ENCODE data around the gene GIMAP8.

The GIMAP8 gene

DNA sequence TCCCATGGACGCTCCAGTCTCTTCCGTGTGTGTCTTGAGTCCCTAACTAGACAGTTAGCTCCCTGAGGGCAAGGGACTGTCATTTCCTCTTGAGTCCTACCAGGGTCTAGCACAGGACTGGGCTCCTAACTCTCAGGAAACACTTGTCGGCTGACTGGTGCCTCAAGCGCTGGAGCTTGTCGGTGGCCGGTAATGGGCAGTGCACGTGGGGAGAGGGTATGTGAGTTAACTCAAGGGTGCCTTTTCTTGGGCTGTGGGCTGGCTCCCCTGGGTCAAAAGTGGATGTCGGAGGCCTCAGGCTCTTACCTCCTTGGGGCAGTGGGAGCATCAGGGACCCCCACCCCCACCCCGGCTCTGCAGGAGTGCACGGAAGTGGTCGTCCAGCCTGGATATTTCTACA is 38.4 kb upstream of the GIMAP8 start:
- CTCF ChIA-PET = interaction anchor here (1.5 kb wide), 2 partner anchors 9 to 11 kb away, joined by 3 read pairs; no protein-coding TSS in a partner anchor
- DNase-seq = no peak
- peaks cover 3 to 38% (median 17%) of the 10 kb centered on the region in 4 experiments for H3K36me3 ChIP-seq (ENCODE audit: control insufficient read depth in 4 of 4, insufficient read depth in 4 of 4, low read length in 3 of 4)
- no peak overlapping the region for H3K27ac ChIP-seq (ENCODE audit: insufficient read depth in 1 of 2, low read depth in 1 of 2, low read length in 2 of 2, poor library complexity in 1 of 2, severe bottlenecking in 2 of 2)
- WGBS (ENCODE audit: insufficient coverage) = 100% methylated on average over 7 of the region's 11 CpGs
- peaks cover 0 to 3% (median 2%) of the 10 kb centered on the region in 4 experiments for H3K4me1 ChIP-seq (ENCODE audit: control extremely low read depth in 1 of 4, control insufficient read depth in 4 of 4, insufficient read depth in 4 of 4, low read length in 3 of 4)
- POLR2A ChIA-PET = interaction anchor here (0.6 kb wide), 1 partner anchor 342 kb away, joined by 4 read pairs; no protein-coding TSS in a partner anchor
- no peaks in the 10 kb centered on the region for H3K9me3 ChIP-seq (ENCODE audit: control extremely low read depth in 1 of 5, control insufficient read depth in 4 of 5, insufficient read depth in 2 of 5, low read depth in 1 of 5, low read length in 4 of 5)
- H3K4me3 ChIP-seq (ENCODE audit: control insufficient read depth in 1 of 7, extremely low read depth in 1 of 7, insufficient read depth in 4 of 7, low read depth in 2 of 7, low read length in 6 of 7) = no peak overlapping the region
- no peaks in the 10 kb centered on the region for H3K27me3 ChIP-seq (replicated peaks in 2 of 5; ENCODE audit: control insufficient read depth in 4 of 5, insufficient read depth in 5 of 5, low read length in 4 of 5)

- POLR2A ChIA-PET = interaction anchor here (0.6 kb wide), 1 partner anchor 341 kb away, joined by 4 read pairs; no protein-coding TSS in a partner anchor
- WGBS (ENCODE audit: insufficient coverage) = 91% methylated on average over 35 of the region's 37 CpGs
- Histone ChIP-seq H3K27ac (ENCODE audit: insufficient read depth in 1 of 2, low read depth in 1 of 2, low read length in 2 of 2, poor library complexity in 1 of 2, severe bottlenecking in 2 of 2) (no peak overlapping the region), H3K4me1 (ENCODE audit: control extremely low read depth in 1 of 4, control insufficient read depth in 4 of 4, insufficient read depth in 4 of 4, low read length in 3 of 4) (no peaks in the 10 kb centered on the region), H3K9me3 (ENCODE audit: control extremely low read depth in 1 of 5, control insufficient read depth in 4 of 5, insufficient read depth in 2 of 5, low read depth in 1 of 5, low read length in 4 of 5) (no peaks in the 10 kb centered on the region), H3K36me3 (ENCODE audit: control insufficient read depth in 4 of 4, insufficient read depth in 4 of 4, low read length in 3 of 4) (peaks cover 3 to 35% (median 17%) of the 10 kb centered on the region in 4 experiments), H3K27me3 (replicated peaks in 2 of 5; ENCODE audit: control insufficient read depth in 4 of 5, insufficient read depth in 5 of 5, low read length in 4 of 5) (no peaks in the 10 kb centered on the region), H3K4me3 (ENCODE audit: control insufficient read depth in 1 of 7, extremely low read depth in 1 of 7, insufficient read depth in 4 of 7, low read depth in 2 of 7, low read length in 6 of 7) (no peak overlapping the region)
- CTCF ChIA-PET = interaction anchor here (1.5 kb wide), 3 partner anchors 10 to 38 kb away, joined by 3 read pairs; no protein-coding TSS in a partner anchor
- no peak for DNase-seq
Measured at GRCh38 chr7:150412518-150413488, 37.6 kb upstream of the GIMAP8 start.

DNA sequence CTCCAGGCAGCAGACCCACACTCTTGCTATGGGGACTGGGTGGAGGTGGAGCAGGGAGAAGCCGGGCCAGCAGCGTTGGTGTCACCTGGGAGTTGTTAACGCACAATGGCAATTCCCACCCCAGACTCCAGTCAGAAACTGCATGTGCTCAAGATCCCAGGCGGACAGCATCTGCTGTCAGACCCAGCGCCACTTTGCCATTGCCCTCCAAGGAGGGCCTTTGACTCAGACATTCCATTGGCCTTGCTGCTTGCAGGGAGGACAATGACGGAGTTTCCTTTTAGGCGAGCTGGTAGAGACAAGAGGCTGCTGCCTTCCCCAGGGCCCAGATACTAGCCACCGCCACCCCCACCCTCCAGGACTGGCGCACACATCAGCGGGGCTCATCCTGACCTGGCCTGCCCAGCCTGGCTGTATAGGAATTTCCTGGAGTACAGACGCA is 36.8 kb upstream of the GIMAP8 start:
- H3K4me1 ChIP-seq (ENCODE audit: control extremely low read depth in 1 of 4, control insufficient read depth in 4 of 4, insufficient read depth in 4 of 4, low read length in 3 of 4) = no peaks in the 10 kb centered on the region
- H3K9me3 ChIP-seq (ENCODE audit: control extremely low read depth in 1 of 5, control insufficient read depth in 4 of 5, insufficient read depth in 2 of 5, low read depth in 1 of 5, low read length in 4 of 5) = no peaks in the 10 kb centered on the region
- H3K27ac ChIP-seq (ENCODE audit: insufficient read depth in 1 of 2, low read depth in 1 of 2, low read length in 2 of 2, poor library complexity in 1 of 2, severe bottlenecking in 2 of 2) = no peak overlapping the region
- ChIA-PET CTCF (interaction anchor here (1.5 kb wide), 1 partner anchor 39 kb away, joined by 3 read pairs; no protein-coding TSS in a partner anchor), POLR2A (no interaction called here)
- no peak for DNase-seq
- H3K36me3 ChIP-seq (ENCODE audit: control insufficient read depth in 4 of 4, insufficient read depth in 4 of 4, low read length in 3 of 4) = peaks cover 3 to 28% (median 16%) of the 10 kb centered on the region in 4 experiments
- H3K4me3 ChIP-seq (ENCODE audit: control insufficient read depth in 1 of 7, extremely low read depth in 1 of 7, insufficient read depth in 4 of 7, low read depth in 2 of 7, low read length in 6 of 7) = no peak overlapping the region
- no peaks in the 10 kb centered on the region for H3K27me3 ChIP-seq (replicated peaks in 2 of 5; ENCODE audit: control insufficient read depth in 4 of 5, insufficient read depth in 5 of 5, low read length in 4 of 5)
- WGBS (ENCODE audit: insufficient coverage) = 100% methylated on average over 10 of the region's 11 CpGs

DNA sequence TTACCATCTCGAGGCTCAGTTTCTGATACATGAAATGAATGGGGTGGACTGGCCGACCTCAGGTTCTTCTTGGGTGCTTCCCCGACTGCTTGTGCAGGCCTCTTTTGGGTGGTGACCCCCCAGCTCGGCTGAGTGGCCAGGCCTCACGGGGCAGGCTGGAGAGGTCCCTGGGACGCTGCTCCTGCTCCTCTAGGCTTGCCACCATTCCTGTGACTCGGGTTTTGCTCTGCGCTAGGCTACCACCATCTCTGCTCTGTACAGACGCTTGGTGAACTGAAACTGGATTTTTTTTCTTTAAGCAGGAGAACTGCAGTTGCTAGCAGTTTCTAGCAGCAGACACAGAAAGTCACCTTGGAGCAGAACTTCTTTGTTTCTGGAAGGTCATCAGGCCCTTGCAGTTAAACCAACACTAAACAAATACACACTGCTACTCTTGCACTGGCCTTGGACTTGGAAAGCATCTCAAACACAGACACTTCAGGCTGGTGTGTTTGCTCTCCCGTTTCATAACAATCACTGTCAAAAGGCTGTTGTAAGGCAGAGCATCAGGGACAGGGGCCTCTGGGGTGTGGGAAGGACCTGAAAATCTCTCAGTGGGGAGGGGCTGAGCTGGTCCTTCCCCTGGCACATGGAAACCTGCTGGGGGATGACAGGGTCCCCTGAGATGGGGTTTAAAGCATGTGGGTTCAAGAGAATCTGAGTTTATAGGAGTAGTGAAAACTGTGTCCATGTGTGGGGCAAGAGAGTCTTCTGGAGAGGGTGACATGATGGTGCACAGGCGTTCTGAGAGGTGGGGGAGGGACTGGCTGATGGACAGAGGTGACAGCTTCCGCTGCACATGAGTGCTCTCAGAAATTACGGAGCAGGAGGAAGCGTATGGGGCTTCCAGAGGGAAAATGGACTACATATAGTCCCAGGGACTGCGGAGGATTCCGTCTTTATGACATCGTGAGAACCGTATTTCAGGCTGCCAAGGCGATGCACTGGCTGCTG is 35.0 kb upstream of the GIMAP8 start:
- WGBS (ENCODE audit: insufficient coverage) = 95% methylated on average over 18 of the region's 19 CpGs
- POLR2A ChIA-PET = no interaction called here
- H3K27ac ChIP-seq (ENCODE audit: insufficient read depth in 1 of 2, low read depth in 1 of 2, low read length in 2 of 2, poor library complexity in 1 of 2, severe bottlenecking in 2 of 2) = no peak overlapping the region
- no peak overlapping the region for H3K4me3 ChIP-seq (ENCODE audit: control insufficient read depth in 1 of 7, extremely low read depth in 1 of 7, insufficient read depth in 4 of 7, low read depth in 2 of 7, low read length in 6 of 7)
- CTCF ChIA-PET = interaction anchor here (1.5 kb wide), 1 partner anchor 11 kb away, joined by 4 read pairs; no protein-coding TSS in a partner anchor
- H3K27me3 ChIP-seq (replicated peaks in 2 of 5; ENCODE audit: control insufficient read depth in 4 of 5, insufficient read depth in 5 of 5, low read length in 4 of 5) = peaks cover 0 to 1% (median 0%) of the 10 kb centered on the region in 5 experiments
- H3K36me3 ChIP-seq (ENCODE audit: control insufficient read depth in 4 of 4, insufficient read depth in 4 of 4, low read length in 3 of 4) = peaks cover under 1 to 14% (median 6%) of the 10 kb centered on the region in 4 experiments
- no peaks in the 10 kb centered on the region for H3K9me3 ChIP-seq (ENCODE audit: control extremely low read depth in 1 of 5, control insufficient read depth in 4 of 5, insufficient read depth in 2 of 5, low read depth in 1 of 5, low read length in 4 of 5)
- DNase-seq = no peak
- no peaks in the 10 kb centered on the region for H3K4me1 ChIP-seq (ENCODE audit: control extremely low read depth in 1 of 4, control insufficient read depth in 4 of 4, insufficient read depth in 4 of 4, low read length in 3 of 4)

DNA sequence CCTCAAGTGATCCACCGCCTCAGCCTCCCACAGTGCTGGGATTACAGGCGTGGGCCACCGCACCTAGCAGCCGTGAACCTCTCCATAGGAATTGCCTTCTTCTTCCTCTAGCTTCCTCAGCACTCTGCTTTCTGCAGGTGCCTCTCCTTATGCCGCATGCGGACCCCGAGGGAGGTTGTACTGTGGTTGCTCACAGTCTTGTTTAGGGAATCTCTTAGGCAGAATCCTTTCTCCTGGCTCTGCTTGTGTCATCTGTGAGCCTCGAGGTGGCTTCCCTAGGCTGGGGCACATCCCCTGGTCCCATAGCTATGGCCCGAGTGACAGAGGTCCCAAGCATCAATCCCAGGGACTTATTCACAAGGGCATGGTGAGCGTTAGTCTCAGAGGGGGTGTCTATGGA is 33.2 kb upstream of the GIMAP8 start:
- WGBS (ENCODE audit: insufficient coverage) = 100% methylated on average over 6 of the region's 10 CpGs
- Histone ChIP-seq H3K27me3 (replicated peaks in 2 of 5; ENCODE audit: control insufficient read depth in 4 of 5, insufficient read depth in 5 of 5, low read length in 4 of 5) (peaks cover 0 to 1% (median 0%) of the 10 kb centered on the region in 5 experiments), H3K4me1 (ENCODE audit: control extremely low read depth in 1 of 4, control insufficient read depth in 4 of 4, insufficient read depth in 4 of 4, low read length in 3 of 4) (peaks cover 0 to 2% (median 0%) of the 10 kb centered on the region in 4 experiments), H3K27ac (ENCODE audit: insufficient read depth in 1 of 2, low read depth in 1 of 2, low read length in 2 of 2, poor library complexity in 1 of 2, severe bottlenecking in 2 of 2) (no peak overlapping the region), H3K9me3 (ENCODE audit: control extremely low read depth in 1 of 5, control insufficient read depth in 4 of 5, insufficient read depth in 2 of 5, low read depth in 1 of 5, low read length in 4 of 5) (no peaks in the 10 kb centered on the region), H3K36me3 (ENCODE audit: control insufficient read depth in 4 of 4, insufficient read depth in 4 of 4, low read length in 3 of 4) (no peaks in the 10 kb centered on the region), H3K4me3 (ENCODE audit: control insufficient read depth in 1 of 7, extremely low read depth in 1 of 7, insufficient read depth in 4 of 7, low read depth in 2 of 7, low read length in 6 of 7) (no peak overlapping the region)
- CTCF ChIA-PET = interaction anchor here (0.7 to 4.5 kb wide), 10 partner anchors 8 to 96 kb away, joined by 3 to 29 read pairs (median 4); a partner anchor contains a TSS
- no peak for DNase-seq
- POLR2A ChIA-PET = interaction anchor here (0.9 kb wide), 1 partner anchor 71 kb away, joined by 3 read pairs; no protein-coding TSS in a partner anchor

GRCh38 chr7:150417863-150418262 is 32.6 kb upstream of the GIMAP8 start:
- no peak for DNase-seq
- no peak overlapping the region for H3K4me3 ChIP-seq (ENCODE audit: control insufficient read depth in 1 of 7, extremely low read depth in 1 of 7, insufficient read depth in 4 of 7, low read depth in 2 of 7, low read length in 6 of 7)
- no peaks in the 10 kb centered on the region for H3K9me3 ChIP-seq (ENCODE audit: control extremely low read depth in 1 of 5, control insufficient read depth in 4 of 5, insufficient read depth in 2 of 5, low read depth in 1 of 5, low read length in 4 of 5)
- H3K4me1 ChIP-seq (ENCODE audit: control extremely low read depth in 1 of 4, control insufficient read depth in 4 of 4, insufficient read depth in 4 of 4, low read length in 3 of 4) = peaks cover 0 to 2% (median 0%) of the 10 kb centered on the region in 4 experiments
- peaks cover 0 to 1% (median 0%) of the 10 kb centered on the region in 5 experiments for H3K27me3 ChIP-seq (replicated peaks in 2 of 5; ENCODE audit: control insufficient read depth in 4 of 5, insufficient read depth in 5 of 5, low read length in 4 of 5)
- POLR2A ChIA-PET = interaction anchor here (0.7 to 0.9 kb wide), 2 partner anchors 10 to 72 kb away, joined by 3 to 6 read pairs; no protein-coding TSS in a partner anchor
- CTCF ChIA-PET = interaction anchor here (0.7 to 4.5 kb wide), 14 partner anchors 8 to 96 kb away, joined by 3 to 29 read pairs (median 3); a partner anchor contains a TSS
- WGBS (ENCODE audit: insufficient coverage) = 88% methylated on average over 5 of the region's 6 CpGs
- H3K36me3 ChIP-seq (ENCODE audit: control insufficient read depth in 4 of 4, insufficient read depth in 4 of 4, low read length in 3 of 4) = no peaks in the 10 kb centered on the region
- no peak overlapping the region for H3K27ac ChIP-seq (ENCODE audit: insufficient read depth in 1 of 2, low read depth in 1 of 2, low read length in 2 of 2, poor library complexity in 1 of 2, severe bottlenecking in 2 of 2)

Measured in common myeloid progenitor, CD34-positive (primary cell).